K562 (cell line): Measurements from ENCODE around the gene NEMF. TPM values are rescaled to one million over a fixed set of nuclear protein-coding genes. Genes with fewer than 3 reads are reported as not detected.

ENCODE experiments used
- ARID3A ChIP-seq: IDR thresholded peaks from 2 replicates; pipeline ENCODE4 v1.6.1; 2012; ENCODE audit warnings: low read depth, low read length, improper control_type of control experiment, borderline replicate concordance
- CEBPG ChIP-seq, 3 experiments: fragments of 200-800 bp in 1 of 3; sonication (Bioruptor generic) in 1 of 3; sonication (generic) in 1 of 3; formaldehyde crosslinking in 1 of 3; IDR thresholded peaks in 2 of 3; conservative IDR thresholded peaks in 1 of 3; 2 replicates each; pipeline versions ENCODE4 v1.6.1 to v1.8.0; 2016 to 2022; ENCODE audit warnings: missing compliant biosample characterization in 2 of 3, missing genetic modification characterization in 2 of 3, mild to moderate bottlenecking in 1 of 3, missing genetic modification reagents in 1 of 3
- DDX20 ChIP-seq: fragments of 450-650 bp; IDR thresholded peaks from 2 replicates; pipeline ENCODE4 v1.6.1; 2016; ENCODE audit warnings: missing genetic modification characterization, low read depth, mild to moderate bottlenecking, missing compliant biosample characterization, moderate library complexity
- EWSR1 ChIP-seq: fragments of 450-650 bp; IDR thresholded peaks from 2 replicates; pipeline ENCODE4 v1.6.1; 2018; ENCODE audit warnings: borderline replicate concordance, mild to moderate bottlenecking, low read depth, moderate library complexity; ENCODE audit not compliant: partially characterized antibody
- HMGN3 ChIP-seq: IDR thresholded peaks from 2 replicates; pipeline ENCODE4 v1.6.1; 2011; ENCODE audit warnings: borderline replicate concordance, low read depth, mild to moderate bottlenecking, mixed read lengths, low read length; ENCODE audit not compliant: insufficient read length; ENCODE audit errors: extremely low read depth
- HOMEZ ChIP-seq: fragments of 250-450 bp; sonication (Bioruptor Pico); IDR thresholded peaks from 2 replicates; pipeline ENCODE4 v1.4.0; 2020; ENCODE audit warnings: mild to moderate bottlenecking, moderate library complexity
- MCM5 ChIP-seq: fragments of 450-650 bp; IDR thresholded peaks from 2 replicates; pipeline ENCODE4 v1.6.1; 2016; ENCODE audit warnings: low read depth
- MITF ChIP-seq: IDR thresholded peaks from 2 replicates; pipeline ENCODE4 v1.6.1; 2014; ENCODE audit warnings: antibody characterized with exemption
- NCOR1 ChIP-seq: fragments of 450-650 bp; IDR thresholded peaks from 2 replicates; pipeline ENCODE4 v1.6.1; 2016; ENCODE audit warnings: mild to moderate bottlenecking, moderate library complexity
- PBX2 ChIP-seq, 2 experiments: IDR thresholded peaks in 1 of 2; conservative IDR thresholded peaks in 1 of 2; 2 replicates each; pipeline ENCODE4 v1.6.1; 2016; ENCODE audit warnings: low read depth in 2 of 2, mild to moderate bottlenecking in 1 of 2, missing compliant biosample characterization in 1 of 2, missing genetic modification characterization in 1 of 2, moderate library complexity in 1 of 2
- STAT6 ChIP-seq: sonication (generic); formaldehyde crosslinking; IDR thresholded peaks from 2 replicates; pipeline ENCODE4 v1.8.1; 2023; ENCODE audit warnings: mild to moderate bottlenecking, missing genetic modification reagents
- YY1 ChIP-seq, 3 experiments: IDR thresholded peaks; 2 replicates each; pipeline ENCODE4 v1.6.1; 2011; ENCODE audit warnings: low read length in 2 of 3, mild to moderate bottlenecking in 2 of 3, moderate library complexity in 2 of 3, borderline replicate concordance in 1 of 3, control low read depth in 1 of 3, low read depth in 1 of 3; ENCODE audit not compliant: insufficient read depth in 3 of 3, insufficient replicate concordance in 2 of 3, control insufficient read depth in 1 of 3, insufficient read length in 1 of 3; ENCODE audit errors: extremely low read depth in 1 of 3
- ZBTB17 ChIP-seq: fragments of 450-650 bp; formaldehyde crosslinking; IDR thresholded peaks from 2 replicates; pipeline ENCODE4 v1.4.0; 2020; ENCODE audit warnings: mild to moderate bottlenecking
- ZNF165 ChIP-seq: fragments of 250-450 bp; sonication (Bioruptor Pico); IDR thresholded peaks from 2 replicates; pipeline ENCODE4 v1.4.0; 2020; ENCODE audit warnings: borderline replicate concordance
- polyA plus RNA-seq, 8 experiments: library from polyadenylated mRNA; depleted of rRNA in 4 of 8; stranded (reverse) in 5 of 8; unstranded in 3 of 8; fragments of >200 nt; fragmentation: Nextera tagmentation in 2 of 8; fragmentation: Illumina TruSeq in 1 of 8; extraction: Ambion mirVana in 2 of 8; extraction: Trizol in 1 of 8; gene quantifications; 2 replicates each; pipeline versions ENCODE4 v1.2.1 to v1.2.3, GENCODE V29; 2011 to 2014; ENCODE audit warnings: inconsistent platforms in 1 of 8, missing spikeins in 1 of 8
- total RNA-seq, 7 experiments: library from RNA; depleted of rRNA in 6 of 7; stranded (reverse); fragments of >200 nt in 6 of 7; fragmentation: Illumina TruSeq in 2 of 7; extraction: Trizol in 2 of 7; gene quantifications; 2 replicates each; pipeline versions ENCODE4 v1.2.1 to v1.2.3, GENCODE V29; 2011 to 2021; ENCODE audit warnings: low replicate concordance in 1 of 7

Gene NEMF
- total and polyA plus RNA-seq, 9 of the 15 experiments (the other 6 are each of a cell fraction or from before 2014, with no cell fraction given), result 38.8 to 94.4 (median 61.0) TPM

GRCh38 chr14:49892636-49893308 lies 40.2 kb upstream of the NEMF start, which contains the start of gene ARF6 (continued):
- TF ChIP-seq HMGN3 (peak; percentile 13), DDX20 (no peak), NCOR1 (peak; percentile 24; the same call in 1 of the 2 replicates), YY1 (IDR thresholded peaks at IDR 0.05; ENCODE audit: borderline replicate concordance in 1 of 3, control insufficient read depth in 1 of 3, extremely low read depth in 1 of 3, insufficient read depth in 3 of 3, insufficient read length in 1 of 3, insufficient replicate concordance in 2 of 3, low read depth in 1 of 3, low read length in 2 of 3) (peak in 2 of 3 experiments; percentile 73 to 83), CEBPG (CRISPR knock-in tag; IDR thresholded peaks at IDR 0.05) (no peak), CEBPG (tag; conservative IDR thresholded peaks at IDR 0.05 in 1 of 2, IDR thresholded peaks at IDR 0.05 in 1 of 2) (no peak), ARID3A (no peak), MITF (no peak; the same call in 1 of the 2 replicates), PBX2 (CRISPR knock-in tag; IDR thresholded peaks at IDR 0.05; ENCODE audit: low read depth) (no peak), PBX2 (tag; conservative IDR thresholded peaks at IDR 0.05; ENCODE audit: low read depth) (no peak), ZNF165 (CRISPR knock-in tag) (no peak), ZBTB17 (CRISPR knock-in tag) (no peak), HOMEZ (CRISPR knock-in tag) (no peak), EWSR1 (no peak), STAT6 (CRISPR knock-in tag) (no peak), MCM5 (no peak)
